GM18508 (cell line): ENCODE results near the gene PTX4.

Experiments used
- ATAC-seq: cut with Tn5 transposase; IDR thresholded peaks from one replicate; pipeline ENCODE4 v1.9.1; 2021; ENCODE audit warnings: moderate number of reproducible peaks; ENCODE audit not compliant: insufficient read depth, unreplicated experiment

Gene PTX4

GRCh38 chr16:1502092-1503004 is 13.6 kb upstream of the PTX4 start:
- no peak for ATAC-seq

- ATAC-seq: no peak
Measured at GRCh38 chr16:1501630-1502029, 12.9 kb upstream of the PTX4 start.

GRCh38 chr16:1500465-1501150 is 11.9 kb upstream of the PTX4 start:
- no peak for ATAC-seq

- ATAC-seq: no peak
Measured at GRCh38 chr16:1499756-1500464, 11.2 kb upstream of the PTX4 start.

GRCh38 chr16:1498899-1499676 is 10.3 kb upstream of the PTX4 start:
- no peak for ATAC-seq

GRCh38 chr16:1497014-1497598 is 8.4 kb upstream of the PTX4 start:
- no peak for ATAC-seq

- no peak for ATAC-seq
Measured at GRCh38 chr16:1496464-1496863, 7.7 kb upstream of the PTX4 start.

GRCh38 chr16:1495889-1496262 is 7.1 kb upstream of the PTX4 start:
- ATAC-seq: no peak

- ATAC-seq: no peak
Measured at GRCh38 chr16:1495211-1495888, 6.6 kb upstream of the PTX4 start.

- ATAC-seq: no peak
Measured at GRCh38 chr16:1494711-1495110, 6.0 kb upstream of the PTX4 start.

- no peak for ATAC-seq
Measured at GRCh38 chr16:1494129-1494640, 5.4 kb upstream of the PTX4 start.

- ATAC-seq: no peak
Measured at GRCh38 chr16:1493746-1494094, 5.0 kb upstream of the PTX4 start.

- no peak for ATAC-seq
Measured at GRCh38 chr16:1492923-1493745, 4.4 kb upstream of the PTX4 start, which contains the start of gene TELO2. TELO2 (plus strand) TSS chr16:1493360; CDS start chr16:1494282, 922 bp downstream.

- ATAC-seq: no peak
Measured at GRCh38 chr16:1492082-1492922, 3.6 kb upstream of the PTX4 start.

GRCh38 chr16:1491327-1491726 is 2.6 kb upstream of the PTX4 start:
- no peak for ATAC-seq

GRCh38 chr16:1489077-1489476 is 333 bp upstream of the PTX4 start:
- no peak for ATAC-seq

- ATAC-seq: no peak
Measured at GRCh38 chr16:1488054-1488601, 616 bp downstream of the PTX4 start.
